Iris pigment epithelial cell (primary cell): Measurements from ENCODE around the gene ETS2.
A peak's percentile ranks its signal among the peaks of the same experiment; 100 is the strongest.
"Not testable (repeated sequence)": the region's sequence is repeated elsewhere in the genome, so short reads cannot be mapped to it uniquely, and the experiment has no call there.

Source experiments
- DNase-seq: peaks from one replicate; pipeline ENCODE4 v3.0.0-alpha.2; 2011; ENCODE audit warnings: low read depth

The ETS2 gene

DNA sequence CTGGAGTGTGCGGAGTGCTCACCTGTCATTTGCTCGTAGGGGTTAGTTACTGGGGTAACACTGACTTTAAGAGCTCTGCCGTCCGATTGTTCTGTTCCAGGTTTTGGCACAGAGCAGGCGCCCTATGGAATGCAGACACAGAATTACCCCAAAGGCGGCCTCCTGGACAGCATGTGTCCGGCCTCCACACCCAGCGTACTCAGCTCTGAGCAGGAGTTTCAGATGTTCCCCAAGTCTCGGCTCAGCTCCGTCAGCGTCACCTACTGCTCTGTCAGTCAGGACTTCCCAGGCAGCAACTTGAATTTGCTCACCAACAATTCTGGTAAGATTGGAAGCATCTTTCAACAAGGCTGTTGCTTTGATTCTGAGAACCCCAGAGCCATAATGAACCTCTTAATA, 12.6 kb downstream of the ETS2 start:
- DNase-seq = no peak

DNA sequence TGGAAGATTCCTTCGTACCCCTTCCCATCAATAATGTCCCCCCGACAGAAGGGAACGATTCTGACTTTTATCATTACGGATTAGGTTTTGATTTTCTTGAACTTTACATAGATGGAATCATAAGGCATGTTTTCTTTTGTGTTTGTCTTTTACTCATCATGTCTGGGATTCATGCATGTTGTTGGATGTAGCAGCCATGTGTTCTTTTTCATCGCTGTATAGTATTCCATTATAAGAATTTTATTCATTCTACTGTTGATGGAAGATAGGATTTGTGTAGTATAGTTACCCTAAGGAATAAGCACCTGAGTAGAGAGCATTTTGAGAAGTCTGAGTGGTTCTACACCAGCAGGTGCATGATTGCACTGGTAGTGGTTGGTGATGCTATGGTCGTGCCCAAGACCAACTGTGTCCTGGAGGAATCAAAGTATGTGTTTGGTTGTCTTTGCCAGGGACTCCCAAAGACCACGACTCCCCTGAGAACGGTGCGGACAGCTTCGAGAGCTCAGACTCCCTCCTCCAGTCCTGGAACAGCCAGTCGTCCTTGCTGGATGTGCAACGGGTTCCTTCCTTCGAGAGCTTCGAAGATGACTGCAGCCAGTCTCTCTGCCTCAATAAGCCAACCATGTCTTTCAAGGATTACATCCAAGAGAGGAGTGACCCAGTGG, 13.5 kb downstream of the ETS2 start:
- no peak for DNase-seq

- peak; percentile 83 for DNase-seq
These were observed 14.0 kb downstream of the ETS2 start for GRCh38 chr21:38819719-38820159.

- DNase-seq = peak; percentile 44
These were observed 14.9 kb downstream of the ETS2 start for GRCh38 chr21:38820471-38821239.

DNA sequence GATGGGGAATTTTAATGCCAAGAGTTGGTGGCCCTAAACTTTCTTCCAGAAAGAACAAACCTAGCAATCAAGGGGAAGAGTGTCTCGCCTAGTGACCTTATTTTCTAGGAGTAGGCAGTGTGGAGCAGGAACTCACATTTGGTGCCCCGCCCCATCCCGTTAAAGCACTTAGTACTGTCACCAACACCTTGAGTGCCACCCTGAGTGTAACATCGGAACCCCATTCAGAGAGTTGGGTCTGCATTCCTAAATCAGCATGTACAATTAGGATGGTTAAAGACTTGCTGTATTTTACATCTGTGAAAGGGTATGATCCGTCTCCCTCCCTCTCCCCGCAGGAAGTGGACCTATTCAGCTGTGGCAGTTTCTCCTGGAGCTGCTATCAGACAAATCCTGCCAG, 15.5 kb downstream of the ETS2 start:
- no peak for DNase-seq

GRCh38 chr21:38821959-38822682, 16.4 kb downstream of the ETS2 start:
- DNase-seq = no peak

DNA sequence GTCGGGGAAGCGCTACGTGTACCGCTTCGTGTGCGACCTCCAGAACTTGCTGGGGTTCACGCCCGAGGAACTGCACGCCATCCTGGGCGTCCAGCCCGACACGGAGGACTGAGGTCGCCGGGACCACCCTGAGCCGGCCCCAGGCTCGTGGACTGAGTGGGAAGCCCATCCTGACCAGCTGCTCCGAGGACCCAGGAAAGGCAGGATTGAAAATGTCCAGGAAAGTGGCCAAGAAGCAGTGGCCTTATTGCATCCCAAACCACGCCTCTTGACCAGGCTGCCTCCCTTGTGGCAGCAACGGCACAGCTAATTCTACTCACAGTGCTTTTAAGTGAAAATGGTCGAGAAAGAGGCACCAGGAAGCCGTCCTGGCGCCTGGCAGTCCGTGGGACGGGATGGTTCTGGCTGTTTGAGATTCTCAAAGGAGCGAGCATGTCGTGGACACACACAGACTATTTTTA, 17.1 kb downstream of the ETS2 start:
- DNase-seq = no peak

- no peak for DNase-seq
These were observed 18.0 kb downstream of the ETS2 start for GRCh38 chr21:38823737-38824123.

GRCh38 chr21:38824124-38824822, 18.5 kb downstream of the ETS2 start:
- peak; percentile 90 for DNase-seq

- DNase-seq = no peak
These were observed 19.5 kb downstream of the ETS2 start for GRCh38 chr21:38825269-38825668.

GRCh38 chr21:38825921-38826320, 20.2 kb downstream of the ETS2 start:
- peak; percentile 38 for DNase-seq

DNA sequence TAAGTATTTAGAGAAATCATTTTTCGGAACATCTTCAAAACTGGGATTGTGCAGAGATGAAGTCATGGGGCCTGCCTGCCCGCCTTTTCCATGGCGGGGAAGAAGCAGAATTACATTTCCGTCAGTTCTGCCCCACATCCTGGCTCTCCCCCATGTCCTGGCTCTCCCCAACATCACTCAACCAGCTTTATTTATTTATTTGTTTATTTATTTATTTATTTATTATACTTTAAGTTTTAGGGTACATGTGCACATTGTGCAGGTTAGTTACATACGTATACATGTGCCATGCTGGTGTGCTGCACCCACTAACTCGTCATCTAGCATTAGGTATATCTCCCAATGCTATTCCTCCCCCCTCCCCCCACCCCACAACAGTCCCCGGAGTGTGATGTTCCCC, 22.4 kb downstream of the ETS2 start:
- DNase-seq = not testable (repeated sequence)

- no peak for DNase-seq
These were observed 25.2 kb downstream of the ETS2 start for GRCh38 chr21:38830671-38831525.

DNA sequence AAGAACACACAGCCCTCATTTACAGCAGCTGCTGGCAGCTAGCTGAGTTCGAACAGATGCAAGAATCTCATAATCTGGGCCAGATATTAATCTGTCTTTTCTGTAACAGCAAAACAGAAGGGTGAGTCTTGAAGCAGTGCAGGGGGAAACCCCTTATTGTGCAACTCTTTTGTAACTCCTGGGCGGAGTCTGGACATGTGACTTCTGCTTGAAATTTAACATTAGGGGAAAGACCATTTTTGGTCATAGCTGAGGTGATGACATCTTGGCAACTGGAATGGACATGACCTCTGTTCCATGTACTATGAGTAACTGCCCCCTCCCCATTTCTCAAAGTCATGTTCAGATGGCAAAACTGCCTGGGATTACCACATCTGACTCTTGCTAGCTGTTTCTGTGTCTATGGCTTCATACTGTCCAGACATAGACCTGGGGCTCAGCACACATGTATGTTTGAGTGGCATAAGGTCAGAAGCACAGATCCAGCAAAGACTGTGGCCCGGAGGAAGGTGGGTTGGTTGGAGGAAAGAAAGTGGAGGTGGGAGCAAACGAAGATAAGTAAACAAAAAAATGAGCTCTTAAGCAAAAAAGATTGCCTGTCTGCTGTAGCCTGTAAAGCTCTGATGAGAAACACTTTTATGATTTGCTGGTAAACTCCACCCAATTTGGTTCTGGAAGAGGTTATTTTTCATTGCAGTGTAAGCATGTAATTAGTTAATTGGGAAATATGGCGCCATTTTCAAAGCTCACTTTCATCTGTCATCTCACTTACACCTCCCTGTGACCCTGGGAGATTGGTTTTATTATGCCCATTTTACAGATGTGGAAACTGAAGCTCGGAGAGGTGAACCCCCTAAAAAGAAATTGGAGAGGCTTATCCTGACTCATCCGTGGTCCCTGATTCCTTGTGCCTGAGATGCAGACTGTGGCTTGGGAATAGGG, 26.1 kb downstream of the ETS2 start:
- DNase-seq = peak; percentile 100

DNA sequence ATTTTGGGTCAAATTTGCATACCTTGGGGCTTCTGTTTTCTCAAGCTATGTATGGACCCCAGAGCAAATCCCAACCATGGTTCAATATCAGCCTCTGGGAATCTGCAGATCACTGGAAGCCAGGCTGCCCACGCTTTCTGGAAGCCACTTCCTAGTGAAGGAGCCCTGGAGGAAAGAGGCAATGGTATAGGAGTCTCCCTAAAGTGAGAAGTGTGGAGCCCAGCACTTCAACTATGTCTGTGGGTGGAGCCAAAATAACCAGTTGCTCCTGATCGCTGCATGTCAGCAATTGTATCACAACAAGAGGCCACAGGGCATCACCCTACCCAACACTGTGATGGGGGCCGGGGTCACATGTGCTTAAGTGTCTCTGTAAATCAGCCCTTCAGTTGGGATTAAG, 26.9 kb downstream of the ETS2 start:
- no peak for DNase-seq

DNA sequence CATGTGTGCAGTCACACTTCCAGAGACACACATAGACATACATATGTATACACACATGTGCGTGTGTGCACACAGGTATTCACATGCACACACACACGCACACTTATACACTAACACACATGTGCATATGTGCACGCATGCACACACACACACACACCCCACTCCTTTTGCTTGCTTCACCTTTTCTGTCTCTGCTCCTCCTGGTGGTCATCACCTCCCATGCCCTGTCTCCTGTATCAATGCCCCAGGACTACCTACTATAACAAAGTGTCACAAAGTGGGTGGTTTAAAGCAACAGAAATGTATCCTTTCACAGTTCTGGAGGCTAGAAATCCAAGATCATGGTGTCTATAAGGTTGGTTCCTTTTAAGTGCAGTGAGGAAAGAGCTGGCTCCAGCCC, 27.4 kb downstream of the ETS2 start:
- DNase-seq = no peak

DNA sequence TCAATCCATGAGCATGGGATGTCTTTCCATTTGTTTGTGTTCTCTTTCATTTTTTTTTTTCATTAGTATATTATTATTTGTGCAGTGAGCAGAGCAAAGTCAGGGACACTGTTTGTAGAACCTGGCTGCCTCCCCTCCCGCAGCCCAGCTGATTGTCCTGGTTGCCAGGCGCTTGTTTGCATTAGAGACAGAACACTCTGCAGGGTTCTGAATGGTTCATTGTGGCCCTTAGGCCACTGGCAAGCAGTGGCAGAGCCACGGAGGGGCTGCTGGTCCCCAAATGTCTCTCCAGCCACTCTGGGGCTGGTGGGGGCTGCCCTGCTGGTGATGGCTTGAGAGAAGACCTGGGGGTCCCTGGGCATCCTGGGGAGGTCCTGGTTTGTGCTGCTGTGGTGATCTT, 29.0 kb downstream of the ETS2 start:
- no peak for DNase-seq

- no peak for DNase-seq
These were observed 32.2 kb downstream of the ETS2 start for GRCh38 chr21:38837806-38838461.

- DNase-seq = no peak
These were observed 33.0 kb downstream of the ETS2 start for GRCh38 chr21:38838598-38839327.
